T-helper 17 cell (primary cell): Measurements from ENCODE around the gene CHPF. TPM values are rescaled to one million over a fixed set of nuclear protein-coding genes. Genes with fewer than 3 reads are reported as not detected.

Source experiments
- ATAC-seq: fragments of 150-1000 bp; cut with Tn5 transposase; 2 replicates; pipeline ENCODE4 v1.10.0; 2021; ENCODE audit warnings: mild to moderate bottlenecking, moderate library complexity
- DNase-seq, 3 donors: peaks; one replicate each; pipeline versions ENCODE4 v3.0.0 to v3.0.0-alpha.2; 2020 to 2021
- H3K9me3 ChIP-seq: one replicate; pipeline ENCODE4 v1.7.0; 2013; ENCODE audit warnings: low read length, mild to moderate bottlenecking; ENCODE audit not compliant: control insufficient read depth, poor library complexity, severe bottlenecking
- H3K27ac Mint-ChIP-seq: one replicate; pipeline ENCODE4 v1.8.0; 2022; ENCODE audit warnings: mild to moderate bottlenecking, moderate library complexity, mixed read lengths
- H3K27me3 Mint-ChIP-seq: one replicate; pipeline ENCODE4 v1.8.0; 2022; ENCODE audit warnings: mixed read lengths
- H3K36me3 Mint-ChIP-seq: one replicate; pipeline ENCODE4 v1.8.0; 2022; ENCODE audit warnings: low read depth, mixed read lengths
- H3K4me1 Mint-ChIP-seq: one replicate; pipeline ENCODE4 v1.8.0; 2022; ENCODE audit warnings: mild to moderate bottlenecking, mixed read lengths
- H3K4me3 Mint-ChIP-seq: one replicate; pipeline ENCODE4 v1.8.0; 2022; ENCODE audit warnings: mild to moderate bottlenecking, moderate library complexity, mixed read lengths
- total RNA-seq, 4 donors: library from RNA in 2 of 4; stranded (reverse) in 2 of 4; gene quantifications; one replicate each; pipeline ENCODE4 v1.2.3 and lab custom pipeline; 2022 to 2026

The CHPF gene
- total RNA-seq, 2 donors from 2014 or later: 9.4 to 10.4 TPM

DNA sequence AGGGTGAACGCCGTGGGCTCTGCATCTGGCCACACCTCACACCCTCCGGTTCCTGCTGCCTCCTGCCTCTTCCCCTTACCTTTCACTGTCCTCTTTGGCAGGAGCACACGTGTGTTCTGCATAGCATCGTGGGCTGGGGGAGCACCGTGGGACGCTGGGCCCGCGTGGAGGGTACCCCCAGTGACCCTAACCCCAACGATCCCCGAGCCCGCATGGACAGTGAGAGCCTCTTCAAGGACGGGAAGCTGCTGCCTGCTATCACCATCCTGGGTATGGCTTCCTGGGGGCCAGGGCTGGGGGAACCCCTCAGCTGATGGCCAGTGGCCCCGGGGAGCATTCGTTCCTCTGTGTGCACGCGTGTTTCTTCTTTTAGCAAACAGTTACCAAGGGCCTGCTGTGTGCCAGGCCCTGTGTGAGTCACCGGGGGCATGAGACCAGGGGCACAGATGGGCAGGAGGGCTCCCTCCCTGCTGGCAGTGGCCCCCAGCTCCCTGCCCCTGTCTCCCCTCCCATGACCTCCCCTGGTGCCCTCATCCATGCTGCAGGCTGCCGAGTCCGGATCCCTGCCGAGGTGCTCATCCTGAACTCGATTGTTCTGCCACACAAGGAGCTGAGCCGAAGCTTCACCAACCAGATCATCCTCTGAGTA lies 37.3 kb downstream of the CHPF start:
- Mint-ChIP-seq H3K27me3 (peaks cover 29% of the 10 kb centered on the region), H3K4me1 (peaks cover 21% of the 10 kb centered on the region), H3K36me3 (peaks cover 22% of the 10 kb centered on the region), H3K4me3 (no peak overlapping the region), H3K27ac (no peak overlapping the region)
- ATAC-seq (no peak), DNase-seq (no peak)
- no peaks in the 10 kb centered on the region for H3K9me3 ChIP-seq

DNA sequence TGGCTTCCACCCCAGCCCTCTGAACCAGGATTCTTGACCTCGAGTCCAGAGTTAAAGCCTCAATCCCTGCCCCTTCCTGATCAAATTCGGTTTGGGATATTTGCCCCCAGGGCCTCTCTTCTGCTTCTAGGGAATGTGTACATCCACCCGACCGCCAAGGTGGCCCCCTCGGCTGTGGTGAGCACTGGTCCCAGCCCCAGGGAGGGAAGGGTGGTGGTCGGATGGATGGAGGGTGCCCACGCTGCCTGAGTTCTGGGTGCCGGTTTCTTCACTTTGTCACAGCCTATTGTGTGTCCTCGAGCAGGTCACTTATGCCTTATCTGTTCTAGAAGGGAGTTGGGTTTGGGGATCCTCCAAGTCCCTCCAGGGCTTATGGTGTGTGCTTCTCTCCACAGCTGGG lies 38.0 kb downstream of the CHPF start:
- no peaks in the 10 kb centered on the region for H3K9me3 ChIP-seq
- Mint-ChIP-seq H3K36me3 (peaks cover 22% of the 10 kb centered on the region), H3K4me1 (peaks cover 21% of the 10 kb centered on the region), H3K27me3 (peaks cover 22% of the 10 kb centered on the region), H3K4me3 (no peak overlapping the region), H3K27ac (no peak overlapping the region)
- ATAC-seq (no peak), DNase-seq (no peak)

GRCh38 chr2:219502618-219503017 lies 41.0 kb downstream of the CHPF start:
- peaks cover 32% of the 10 kb centered on the region for H3K4me1 Mint-ChIP-seq
- no peak for ATAC-seq

DNA sequence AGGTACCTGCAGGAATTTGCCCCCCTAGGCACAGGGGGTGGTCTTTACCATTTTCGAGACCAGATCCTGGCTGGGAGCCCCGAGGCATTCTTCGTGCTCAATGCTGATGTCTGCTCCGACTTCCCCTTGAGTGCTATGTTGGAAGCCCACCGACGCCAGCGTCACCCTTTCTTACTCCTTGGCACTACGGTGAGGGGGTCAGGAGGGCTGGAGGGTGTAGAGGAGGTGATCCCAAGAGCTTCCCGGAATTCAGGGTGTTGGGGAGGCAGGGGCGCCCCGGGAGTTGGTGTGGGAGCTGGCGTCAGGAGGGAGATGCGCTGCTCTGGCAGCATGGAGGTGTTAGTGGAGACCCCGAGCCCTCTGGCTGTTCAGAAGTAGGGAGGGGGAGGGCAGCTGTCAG lies 41.8 kb downstream of the CHPF start:
- ATAC-seq (no peak), DNase-seq (no peak)
- Mint-ChIP-seq H3K4me3 (no peak overlapping the region), H3K4me1 (peaks cover 32% of the 10 kb centered on the region), H3K36me3 (peaks cover 26% of the 10 kb centered on the region), H3K27ac (no peak overlapping the region), H3K27me3 (peaks cover 15% of the 10 kb centered on the region)
- no peaks in the 10 kb centered on the region for H3K9me3 ChIP-seq

More at GRCh38 chr2:219502618-219503017, 41.0 kb downstream of the CHPF start:
- H3K9me3 ChIP-seq: no peaks in the 10 kb centered on the region
- H3K27me3 Mint-ChIP-seq: peaks cover 10% of the 10 kb centered on the region
- H3K27ac Mint-ChIP-seq: no peak overlapping the region
- H3K4me3 Mint-ChIP-seq: no peak overlapping the region
- DNase-seq: no peak
- peaks cover 26% of the 10 kb centered on the region for H3K36me3 Mint-ChIP-seq

DNA sequence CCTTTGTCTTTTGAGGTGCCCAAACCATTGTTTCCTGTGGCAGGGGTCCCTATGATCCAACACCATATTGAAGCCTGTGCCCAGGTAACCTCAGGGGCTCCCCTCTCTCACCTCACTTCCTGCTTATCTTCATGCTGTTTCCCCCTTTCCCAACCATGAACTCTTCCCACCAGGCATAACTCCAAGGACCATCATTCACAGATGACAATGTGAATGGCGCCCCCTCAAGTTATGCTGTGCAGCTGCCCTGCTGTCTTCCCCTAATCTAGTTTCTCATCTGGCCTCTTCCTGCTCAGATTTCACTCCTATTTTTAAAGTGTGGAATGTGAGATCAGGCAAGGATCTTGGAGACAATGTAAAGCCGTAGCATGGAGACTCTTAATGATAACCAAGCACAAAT lies 43.5 kb downstream of the CHPF start:
- Mint-ChIP-seq H3K4me3 (peak overlapping the region; percentile 100), H3K36me3 (peaks cover 21% of the 10 kb centered on the region), H3K4me1 (peaks cover 36% of the 10 kb centered on the region), H3K27ac (peak overlapping the region; percentile 96), H3K27me3 (peaks cover 31% of the 10 kb centered on the region)
- DNase-seq (no peak), ATAC-seq (no peak)
- no peaks in the 10 kb centered on the region for H3K9me3 ChIP-seq

DNA sequence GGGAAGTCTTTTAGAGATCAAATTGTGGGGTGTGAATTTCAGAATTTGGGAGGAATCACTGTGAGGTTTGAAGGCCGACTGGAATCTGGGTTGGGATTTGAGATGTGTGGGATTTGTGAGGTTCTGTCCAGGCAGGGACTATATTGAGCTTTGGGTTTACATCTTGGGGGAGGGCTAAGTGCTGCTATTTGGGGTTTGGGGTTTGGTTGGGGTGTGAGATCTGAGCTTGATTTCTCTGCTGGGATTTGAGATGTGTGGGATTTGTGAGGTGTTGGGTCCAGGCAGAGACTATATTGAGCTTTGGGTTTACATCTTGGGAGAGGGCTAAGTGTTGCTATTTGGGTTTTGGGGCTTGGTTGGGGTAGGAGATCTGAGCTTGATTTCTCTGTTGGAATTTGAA lies 44.1 kb downstream of the CHPF start:
- peaks cover 18% of the 10 kb centered on the region for H3K36me3 Mint-ChIP-seq
- peaks cover 35% of the 10 kb centered on the region for H3K4me1 Mint-ChIP-seq
- peak overlapping the region; percentile 100 for H3K4me3 Mint-ChIP-seq
- ATAC-seq: no peak
- H3K27me3 Mint-ChIP-seq: peaks cover 37% of the 10 kb centered on the region
- no peaks in the 10 kb centered on the region for H3K9me3 ChIP-seq
- H3K27ac Mint-ChIP-seq: peak overlapping the region; percentile 96
- no peak for DNase-seq

GRCh38 chr2:219499058-219499307 lies 44.6 kb downstream of the CHPF start:
- H3K27me3 Mint-ChIP-seq: peaks cover 43% of the 10 kb centered on the region
- peaks cover 32% of the 10 kb centered on the region for H3K4me1 Mint-ChIP-seq
- H3K9me3 ChIP-seq: no peaks in the 10 kb centered on the region
- ATAC-seq (no peak), DNase-seq (no peak)
- peaks cover 13% of the 10 kb centered on the region for H3K36me3 Mint-ChIP-seq
- peak overlapping the region; percentile 100 for H3K4me3 Mint-ChIP-seq
- peak overlapping the region; percentile 96 for H3K27ac Mint-ChIP-seq

DNA sequence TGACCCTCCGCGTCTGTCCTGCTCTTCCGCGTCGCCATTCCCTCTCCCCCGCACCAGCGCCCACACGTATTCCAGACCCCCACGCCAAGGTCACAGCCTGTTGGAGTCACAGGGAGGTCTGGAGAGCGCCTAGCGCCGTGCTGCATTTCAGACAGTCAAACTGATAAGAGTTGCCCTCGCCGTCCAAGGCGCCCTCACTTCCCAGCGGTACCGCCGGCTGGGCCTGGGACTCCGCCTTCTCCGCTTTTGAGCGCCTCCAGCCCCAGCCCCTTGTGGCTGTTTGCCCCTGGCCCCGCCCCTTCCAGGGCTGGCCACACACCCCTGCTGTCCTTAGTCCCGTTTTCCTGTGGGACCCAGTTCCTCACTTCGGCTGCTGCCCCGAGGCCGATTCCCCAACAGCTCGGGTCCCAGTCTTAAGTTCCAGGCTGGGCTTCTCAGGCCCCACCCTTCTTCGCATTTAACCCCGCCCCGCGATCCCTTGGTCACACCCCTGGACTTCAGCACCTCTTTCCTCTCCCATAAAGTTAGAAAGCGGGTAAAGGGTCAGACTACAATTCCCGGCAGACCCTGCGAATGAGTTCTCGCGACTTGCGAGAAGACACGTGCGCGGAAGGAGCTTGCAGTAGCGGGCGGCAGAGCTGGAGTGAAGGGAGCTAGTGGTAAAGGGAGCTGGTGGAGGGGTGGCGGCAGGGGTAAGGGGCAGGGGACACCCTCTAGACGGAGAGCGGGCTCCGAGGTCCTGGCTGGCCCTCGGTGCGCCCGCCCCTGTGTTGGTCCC lies 45.1 kb downstream of the CHPF start, which contains the start of gene GMPPA:
GMPPA (plus strand) TSS at position 612 of the 778 bp plus-strand sequence. CDS start 1,085 bp downstream, outside the sequence.
- H3K27me3 Mint-ChIP-seq: peaks cover 48% of the 10 kb centered on the region
- ATAC-seq (peak; percentile 96), DNase-seq (peak; percentile 78 to 86 (median 83))
- peak within 1 kb of the TSS; percentile 100 for H3K4me3 Mint-ChIP-seq
- peaks cover 29% of the 10 kb centered on the region for H3K4me1 Mint-ChIP-seq
- H3K27ac Mint-ChIP-seq: peak within 1 kb of the TSS; percentile 96
- peaks cover 11% of the 10 kb centered on the region for H3K36me3 Mint-ChIP-seq
- no peaks in the 10 kb centered on the region for H3K9me3 ChIP-seq

GRCh38 chr2:219497495-219498279 lies 45.9 kb downstream of the CHPF start:
- DNase-seq (peak in 1 of 3 donors; percentile 37), ATAC-seq (no peak)
- Mint-ChIP-seq H3K4me1 (peaks cover 29% of the 10 kb centered on the region), H3K4me3 (peak overlapping the region; percentile 100), H3K36me3 (peaks cover 9% of the 10 kb centered on the region), H3K27ac (peak overlapping the region; percentile 96), H3K27me3 (peaks cover 56% of the 10 kb centered on the region)
- no peaks in the 10 kb centered on the region for H3K9me3 ChIP-seq

- Mint-ChIP-seq H3K27ac (no peak overlapping the region), H3K27me3 (peaks cover 63% of the 10 kb centered on the region), H3K4me1 (peaks cover 29% of the 10 kb centered on the region), H3K4me3 (peak overlapping the region; percentile 100), H3K36me3 (peaks cover 12% of the 10 kb centered on the region)
- no peak for ATAC-seq
- no peak for DNase-seq
- no peaks in the 10 kb centered on the region for H3K9me3 ChIP-seq
Observed at GRCh38 chr2:219496825-219497494, 46.6 kb downstream of the CHPF start.

GRCh38 chr2:219496247-219496824 lies 47.3 kb downstream of the CHPF start:
- ATAC-seq: no peak

DNA sequence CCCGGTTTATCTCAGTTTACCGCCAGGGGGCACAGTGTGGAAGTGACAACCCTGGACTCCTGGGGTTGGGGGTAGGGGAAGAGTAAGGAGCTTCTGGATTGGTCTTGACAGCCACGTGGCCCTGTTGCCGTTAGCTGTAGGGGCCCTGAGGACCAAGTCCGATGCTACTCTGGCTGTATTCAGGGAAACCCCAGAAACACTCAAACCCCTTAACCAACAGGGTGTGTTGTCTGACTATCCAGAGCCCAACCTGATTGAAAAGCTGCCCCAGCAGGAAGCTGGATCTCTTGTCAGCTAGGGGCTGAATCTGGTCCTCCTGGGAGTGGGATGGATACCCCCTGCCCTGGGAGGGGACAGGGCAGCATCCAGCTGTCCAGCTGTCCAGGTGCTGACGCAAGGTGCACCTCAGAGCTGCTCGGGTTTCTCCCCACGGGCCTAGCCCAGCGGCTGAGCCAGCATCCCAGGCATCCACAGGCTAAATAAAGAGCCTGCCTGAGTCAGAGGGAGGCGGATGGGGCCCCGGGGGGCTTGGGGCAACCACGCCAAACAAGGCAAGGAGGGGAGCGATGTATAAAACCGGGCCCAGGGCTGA lies 48.0 kb downstream of the CHPF start:
- no peaks in the 10 kb centered on the region for H3K9me3 ChIP-seq
- H3K36me3 Mint-ChIP-seq: peaks cover 12% of the 10 kb centered on the region
- H3K27me3 Mint-ChIP-seq: peaks cover 71% of the 10 kb centered on the region
- ATAC-seq (no peak), DNase-seq (peak in 2 of 3 donors; percentile 27 to 34)
- H3K27ac Mint-ChIP-seq: no peak overlapping the region
- no peak overlapping the region for H3K4me3 Mint-ChIP-seq
- H3K4me1 Mint-ChIP-seq: peaks cover 29% of the 10 kb centered on the region

More at GRCh38 chr2:219496247-219496824, 47.3 kb downstream of the CHPF start:
- peaks cover 29% of the 10 kb centered on the region for H3K4me1 Mint-ChIP-seq
- DNase-seq: no peak
- H3K9me3 ChIP-seq: no peaks in the 10 kb centered on the region
- peaks cover 12% of the 10 kb centered on the region for H3K36me3 Mint-ChIP-seq
- H3K4me3 Mint-ChIP-seq: peak overlapping the region; percentile 100
- H3K27me3 Mint-ChIP-seq: peaks cover 68% of the 10 kb centered on the region
- no peak overlapping the region for H3K27ac Mint-ChIP-seq
